Measurements from ENCODE around the gene MTX1. TPM values are rescaled to one million over a fixed set of nuclear protein-coding genes. Genes with fewer than 3 reads are reported as not detected.
A peak's percentile ranks its signal among the peaks of the same experiment; 100 is the strongest.
"Not testable (repeated sequence)": the region's sequence is repeated elsewhere in the genome, so short reads cannot be mapped to it uniquely, and the experiment has no call there.

The MTX1 gene
- total RNA-seq, 3 donors from 2014 or later = 26.1 to 41.1 (median 35.6) TPM

GRCh38 chr1:155218854-155219591 is 10.5 kb downstream of the MTX1 start:
- intact Hi-C loops (cut with DNase I, micrococcal nuclease) = no loop called here
- ATAC-seq (peak; percentile 40), DNase-seq (peak in 1 of 3 donors; percentile 76)
- Histone ChIP-seq H3K9me3 (no peaks in the 10 kb centered on the region), H3K4me1 (ENCODE audit: low read depth) (peaks cover 17% of the 10 kb centered on the region), H3K4me3 (no peak overlapping the region), H3K36me3 (ENCODE audit: low read depth) (no peaks in the 10 kb centered on the region)
- no peak for TF ChIP-seq CTCF (IDR thresholded peaks at IDR 0.05)

GRCh38 chr1:155219592-155220031 is 11.1 kb downstream of the MTX1 start:
- Histone ChIP-seq H3K36me3 (ENCODE audit: low read depth) (no peaks in the 10 kb centered on the region), H3K4me3 (no peak overlapping the region), H3K4me1 (ENCODE audit: low read depth) (peaks cover 17% of the 10 kb centered on the region), H3K9me3 (no peaks in the 10 kb centered on the region)
- DNase-seq = peak in 1 of 3 donors; percentile 61
- ATAC-seq = peak; percentile 73
- intact Hi-C loops (cut with DNase I, micrococcal nuclease) = loop anchor here in 1 of 2 donors (10.0 kb wide), 1 partner anchor 45 kb away; the partner anchor contains the start of genes KRTCAP2 and TRIM46
- TF ChIP-seq CTCF (IDR thresholded peaks at IDR 0.05) = no peak

GRCh38 chr1:155220211-155220965 is 11.9 kb downstream of the MTX1 start:
- intact Hi-C loops (cut with DNase I, micrococcal nuclease) = loop anchor here in 1 of 2 donors (10.0 kb wide), 1 partner anchor 46 kb away; the partner anchor contains the start of genes KRTCAP2 and TRIM46
- ATAC-seq = peak; percentile 88
- not testable (repeated sequence) for H3K9me3 ChIP-seq

GRCh38 chr1:155223047-155223446 is 14.6 kb downstream of the MTX1 start:
- no peak for TF ChIP-seq CTCF (IDR thresholded peaks at IDR 0.05)
- intact Hi-C loops (cut with DNase I, micrococcal nuclease) = loop anchor here in 1 of 2 donors (10.0 kb wide), 1 partner anchor 48 kb away; the partner anchor contains the start of genes KRTCAP2 and TRIM46
- Histone ChIP-seq H3K9me3 (no peaks in the 10 kb centered on the region), H3K4me3 (no peak overlapping the region), H3K4me1 (ENCODE audit: low read depth) (peaks cover 32% of the 10 kb centered on the region), H3K36me3 (ENCODE audit: low read depth) (peaks cover 6% of the 10 kb centered on the region)
- DNase-seq (no peak), ATAC-seq (no peak)

More at GRCh38 chr1:155220211-155220965, 11.9 kb downstream of the MTX1 start:
- H3K36me3 ChIP-seq (ENCODE audit: low read depth); H3K4me3 ChIP-seq: not testable (repeated sequence)
- DNase-seq = peak; percentile 64 to 78 (median 73)
- H3K4me1 ChIP-seq (ENCODE audit: low read depth) = peaks cover 17% of the 10 kb centered on the region

- intact Hi-C loops (cut with DNase I, micrococcal nuclease) = loop anchor here in 1 of 2 donors (10.0 kb wide), 1 partner anchor 51 kb away; the partner anchor contains the start of genes KRTCAP2 and TRIM46
- peaks cover 21% of the 10 kb centered on the region for H3K4me1 ChIP-seq (ENCODE audit: low read depth)
- not testable (repeated sequence) for DNase-seq
These were observed 16.9 kb downstream of the MTX1 start for GRCh38 chr1:155225404-155225759.

GRCh38 chr1:155226188-155226909 is 17.9 kb downstream of the MTX1 start:
- Histone ChIP-seq H3K36me3 (ENCODE audit: low read depth) (peaks cover 6% of the 10 kb centered on the region), H3K4me1 (ENCODE audit: low read depth) (peaks cover 17% of the 10 kb centered on the region), H3K4me3 (no peak overlapping the region), H3K9me3 (no peaks in the 10 kb centered on the region)
- ATAC-seq (peak; percentile 64), DNase-seq (peak; percentile 87 to 91 (median 89))
- TF ChIP-seq CTCF (IDR thresholded peaks at IDR 0.05) = peak; percentile 34
- intact Hi-C loops (cut with DNase I, micrococcal nuclease) = loop anchor here in 1 of 2 donors (10.0 kb wide), 1 partner anchor 52 kb away; the partner anchor contains the start of genes KRTCAP2 and TRIM46

More at GRCh38 chr1:155225404-155225759, 16.9 kb downstream of the MTX1 start:
- H3K36me3 ChIP-seq (ENCODE audit: low read depth); ATAC-seq; H3K9me3 ChIP-seq; H3K4me3 ChIP-seq: not testable (repeated sequence)

All from mucosa of descending colon (tissue), 3 donors.